Hepatocyte (in vitro differentiated cells): ENCODE data around the gene VPS45. TPM values are rescaled to one million over a fixed set of nuclear protein-coding genes. Genes with fewer than 3 reads are reported as not detected.

Experiments
- DNase-seq: peaks from one replicate; pipeline ENCODE4 v3.0.0-alpha.2; 2016; ENCODE audit warnings: low spot score
- H2AFZ ChIP-seq: fragments of 200-600 bp; sonication (generic); 2 replicates; pipeline ENCODE4 v1.6.0; 2016; ENCODE audit warnings: antibody characterized with exemption, mild to moderate bottlenecking
- H3K27ac ChIP-seq: fragments of 200-600 bp; sonication (generic); 2 replicates; pipeline ENCODE4 v1.5.1; 2016; ENCODE audit warnings: mild to moderate bottlenecking
- H3K27me3 ChIP-seq: fragments of 200-600 bp; sonication (generic); 2 replicates; pipeline ENCODE4 v1.6.1; 2016
- H3K36me3 ChIP-seq: fragments of 200-600 bp; sonication (generic); replicated peaks from 2 replicates; pipeline ENCODE4 v1.5.1; 2016; ENCODE audit warnings: low read depth; ENCODE audit not compliant: insufficient read depth
- H3K4me1 ChIP-seq: fragments of 200-600 bp; sonication (generic); 2 replicates; pipeline ENCODE4 v1.5.1; 2016; ENCODE audit warnings: mild to moderate bottlenecking, moderate library complexity; ENCODE audit not compliant: insufficient read depth
- H3K4me2 ChIP-seq: fragments of 200-600 bp; sonication (generic); 2 replicates; pipeline ENCODE4 v1.6.0; 2016
- H3K4me3 ChIP-seq: fragments of 200-600 bp; sonication (generic); 2 replicates; pipeline ENCODE4 v1.5.1; 2016; ENCODE audit warnings: mild to moderate bottlenecking
- H3K79me2 ChIP-seq: fragments of 200-600 bp; sonication (generic); 2 replicates; pipeline ENCODE4 v1.6.0; 2017; ENCODE audit warnings: mild to moderate bottlenecking
- H3K9me2 ChIP-seq: fragments of 200-600 bp; sonication (generic); replicated peaks from 2 replicates; pipeline ENCODE4 v1.6.0; 2017; ENCODE audit warnings: mild to moderate bottlenecking; ENCODE audit not compliant: insufficient read depth
- H3K9me3 ChIP-seq: fragments of 200-600 bp; sonication (generic); 2 replicates; pipeline ENCODE4 v1.5.1; 2016; ENCODE audit warnings: low read depth, mild to moderate bottlenecking
- H4K20me1 ChIP-seq: fragments of 200-600 bp; sonication (generic); 2 replicates; pipeline ENCODE4 v1.6.0; 2016; ENCODE audit warnings: mild to moderate bottlenecking; ENCODE audit not compliant: insufficient read depth, poor library complexity, severe bottlenecking
- EZH2 ChIP-seq: fragments of 200-600 bp; sonication (generic); IDR thresholded peaks from 2 replicates; pipeline ENCODE4 v1.6.1; 2016; ENCODE audit warnings: antibody characterized with exemption, mild to moderate bottlenecking, borderline replicate concordance
- EZH2phosphoT487 ChIP-seq: fragments of 200-600 bp; sonication (generic); IDR thresholded peaks from one replicate; pipeline ENCODE4 v1.6.1; 2018; ENCODE audit warnings: antibody characterized with exemption, mild to moderate bottlenecking, low read depth, moderate library complexity; ENCODE audit not compliant: unreplicated experiment, severe bottlenecking
- WGBS: methylation state at CpG from one replicate; pipeline ENCODE4 v1.1.6; 2016; ENCODE audit warnings: low lambda C conversion rate; ENCODE audit errors: missing lambda C conversion rate; 5-methylcytosine and 5-hydroxymethylcytosine counted together
- polyA plus RNA-seq: library from polyadenylated mRNA; unstranded; fragments of >200 nt; fragmentation: Nextera tagmentation; extraction: Ambion mirVana; gene quantifications from 2 replicates; pipeline ENCODE4 v1.2.1, GENCODE V29; 2016
- total RNA-seq: library from RNA; depleted of rRNA; stranded (reverse); fragments of >200 nt; gene quantifications from 2 replicates; pipeline ENCODE4 v1.2.3, GENCODE V29; 2014
- TF ChIP-seq, protein P1 (sequence below): fragments of 200-600 bp; sonication (generic); IDR thresholded peaks from 2 replicates; pipeline ENCODE4 v1.5.1; 2016; ENCODE audit warnings: antibody characterized with exemption, mild to moderate bottlenecking; ENCODE audit not compliant: poor library complexity

Gene VPS45
- total and polyA plus RNA-seq, 2 experiments from 2014 or later: 23.8 to 37.1 TPM

DNA sequence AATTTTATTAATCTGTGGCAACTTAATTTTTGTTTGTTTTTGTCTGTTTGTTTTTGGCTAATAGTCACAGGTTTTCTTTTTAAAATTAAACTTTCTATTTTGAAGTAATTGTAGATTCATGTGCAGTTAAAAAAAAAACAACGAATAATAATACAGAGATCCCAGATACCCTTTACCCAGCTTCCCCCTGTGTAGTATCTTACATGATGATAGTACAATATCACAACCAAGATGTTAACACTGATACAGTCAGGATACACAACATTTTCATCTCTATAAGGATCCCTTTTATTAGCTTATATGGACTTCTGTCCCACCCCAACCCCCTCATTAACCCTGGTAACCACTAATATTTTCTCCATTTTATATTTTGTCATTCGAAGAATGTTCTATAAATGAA is 5.9 kb downstream of the VPS45 start:
- TF ChIP-seq, protein P1, sequence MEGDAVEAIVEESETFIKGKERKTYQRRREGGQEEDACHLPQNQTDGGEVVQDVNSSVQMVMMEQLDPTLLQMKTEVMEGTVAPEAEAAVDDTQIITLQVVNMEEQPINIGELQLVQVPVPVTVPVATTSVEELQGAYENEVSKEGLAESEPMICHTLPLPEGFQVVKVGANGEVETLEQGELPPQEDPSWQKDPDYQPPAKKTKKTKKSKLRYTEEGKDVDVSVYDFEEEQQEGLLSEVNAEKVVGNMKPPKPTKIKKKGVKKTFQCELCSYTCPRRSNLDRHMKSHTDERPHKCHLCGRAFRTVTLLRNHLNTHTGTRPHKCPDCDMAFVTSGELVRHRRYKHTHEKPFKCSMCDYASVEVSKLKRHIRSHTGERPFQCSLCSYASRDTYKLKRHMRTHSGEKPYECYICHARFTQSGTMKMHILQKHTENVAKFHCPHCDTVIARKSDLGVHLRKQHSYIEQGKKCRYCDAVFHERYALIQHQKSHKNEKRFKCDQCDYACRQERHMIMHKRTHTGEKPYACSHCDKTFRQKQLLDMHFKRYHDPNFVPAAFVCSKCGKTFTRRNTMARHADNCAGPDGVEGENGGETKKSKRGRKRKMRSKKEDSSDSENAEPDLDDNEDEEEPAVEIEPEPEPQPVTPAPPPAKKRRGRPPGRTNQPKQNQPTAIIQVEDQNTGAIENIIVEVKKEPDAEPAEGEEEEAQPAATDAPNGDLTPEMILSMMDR: no peak
- TF ChIP-seq EZH2phosphoT487 (no peak), EZH2 (no peak)
- Histone ChIP-seq H3K4me1 (peaks cover 3% of the 10 kb centered on the region), H4K20me1 (no peaks in the 10 kb centered on the region), H3K9me2 (no peaks in the 10 kb centered on the region), H3K27ac (no peak overlapping the region), H3K27me3 (no peaks in the 10 kb centered on the region), H3K4me3 (no peak overlapping the region), H3K79me2 (peaks cover 7% of the 10 kb centered on the region), H2AFZ (no peak overlapping the region), H3K36me3 (no peaks in the 10 kb centered on the region), H3K9me3 (no peaks in the 10 kb centered on the region), H3K4me2 (no peak overlapping the region)
- WGBS: 96% methylated on average over 2 of the region's 2 CpGs
- no peak for DNase-seq

DNA sequence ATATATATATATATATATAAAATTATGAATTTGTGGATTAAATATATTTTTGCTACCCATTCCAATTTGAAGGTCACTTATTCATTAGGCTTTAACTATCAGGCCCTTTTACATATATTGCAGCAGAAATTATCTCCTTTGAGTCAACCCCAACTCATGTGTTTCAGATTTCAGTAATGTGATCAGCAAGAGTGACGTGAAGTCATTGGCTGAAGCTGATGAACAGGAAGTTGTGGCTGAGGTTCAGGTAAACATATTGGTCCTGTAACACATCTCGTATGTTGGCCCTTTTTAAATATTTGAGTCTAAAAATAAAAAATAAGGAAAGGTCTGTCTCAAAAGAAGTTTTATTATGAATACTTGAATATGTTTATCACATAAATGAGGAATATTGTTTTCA is 8.5 kb downstream of the VPS45 start:
- Histone ChIP-seq H3K36me3 (no peaks in the 10 kb centered on the region), H3K4me2 (no peak overlapping the region), H3K4me1 (no peaks in the 10 kb centered on the region), H3K27me3 (no peaks in the 10 kb centered on the region), H3K27ac (no peak overlapping the region), H3K4me3 (no peak overlapping the region), H4K20me1 (no peaks in the 10 kb centered on the region), H2AFZ (no peak overlapping the region), H3K79me2 (no peaks in the 10 kb centered on the region), H3K9me3 (no peaks in the 10 kb centered on the region), H3K9me2 (no peaks in the 10 kb centered on the region)
- 83% methylated on average over 2 of the region's 2 CpGs for WGBS
- TF ChIP-seq, protein P1: no peak
- TF ChIP-seq EZH2phosphoT487: no peak
- no peak for DNase-seq

DNA sequence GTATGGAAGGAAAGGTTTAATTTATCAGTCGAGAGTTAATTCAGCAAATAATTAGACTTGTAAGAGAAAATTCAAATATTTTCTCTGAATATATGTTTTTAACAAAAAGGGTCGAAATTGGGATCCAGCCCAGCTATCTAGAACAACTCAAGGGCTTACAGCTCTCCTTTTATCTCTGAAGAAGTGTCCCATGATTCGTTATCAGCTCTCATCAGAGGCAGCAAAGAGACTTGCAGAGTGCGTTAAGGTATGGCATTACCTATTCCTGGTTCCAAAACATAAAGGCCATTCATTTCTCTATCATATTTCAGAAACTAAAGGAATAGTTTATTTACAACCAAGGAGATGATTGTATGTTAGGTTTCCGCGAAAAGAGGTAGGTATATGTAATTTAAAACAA is 9.4 kb downstream of the VPS45 start:
- no peak for TF ChIP-seq EZH2
- no peak for TF ChIP-seq EZH2phosphoT487
- TF ChIP-seq, protein P1: no peak
- WGBS: 92% methylated on average over 6 of the region's 6 CpGs
- no peak overlapping the region for H3K4me3 ChIP-seq

DNA sequence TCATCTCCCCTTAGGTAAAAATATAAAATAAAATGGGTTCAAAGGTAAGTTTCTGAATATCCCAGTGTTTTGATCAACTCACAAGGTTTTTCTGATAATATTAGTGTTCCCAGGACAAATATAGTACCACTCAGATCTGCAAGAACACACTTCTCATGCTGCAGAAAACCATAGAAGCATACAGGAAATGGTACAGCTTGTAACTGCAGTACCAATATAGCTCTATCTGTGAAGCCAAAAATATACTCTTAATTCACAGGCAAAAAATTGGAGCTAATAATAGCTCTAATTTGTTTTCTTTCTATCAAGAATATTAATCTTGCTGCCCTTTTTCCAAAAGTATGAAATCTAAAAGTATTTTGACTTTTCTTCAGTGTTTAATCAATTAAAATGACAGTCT is 13.2 kb downstream of the VPS45 start:
- Histone ChIP-seq H4K20me1 (no peaks in the 10 kb centered on the region), H3K4me3 (no peak overlapping the region), H2AFZ (no peak overlapping the region), H3K79me2 (no peaks in the 10 kb centered on the region), H3K36me3 (no peaks in the 10 kb centered on the region), H3K27ac (no peak overlapping the region), H3K9me3 (no peaks in the 10 kb centered on the region), H3K27me3 (no peaks in the 10 kb centered on the region), H3K4me1 (no peaks in the 10 kb centered on the region), H3K4me2 (no peak overlapping the region), H3K9me2 (no peaks in the 10 kb centered on the region)
- DNase-seq: no peak
- TF ChIP-seq EZH2phosphoT487 (no peak), EZH2 (no peak)
- TF ChIP-seq, protein P1: no peak

More for the DNA sequence above, 9.4 kb downstream of the VPS45 start:
- Histone ChIP-seq H3K4me1 (no peaks in the 10 kb centered on the region), H3K27me3 (no peaks in the 10 kb centered on the region), H3K36me3 (no peaks in the 10 kb centered on the region), H3K9me3 (no peaks in the 10 kb centered on the region), H3K79me2 (no peaks in the 10 kb centered on the region), H3K4me2 (no peak overlapping the region), H4K20me1 (no peaks in the 10 kb centered on the region), H3K9me2 (no peaks in the 10 kb centered on the region), H3K27ac (no peak overlapping the region), H2AFZ (no peak overlapping the region)
- no peak for DNase-seq
